CD14-positive monocyte (primary cell): ENCODE data around the gene CCR3. TPM values are rescaled to one million over a fixed set of nuclear protein-coding genes. Genes with fewer than 3 reads are reported as not detected.
"Not testable (repeated sequence)": the region's sequence is repeated elsewhere in the genome, so short reads cannot be mapped to it uniquely, and the experiment has no call there.

Experiments
- DNase-seq, 3 donors: peaks; one replicate each; pipeline ENCODE4 v3.0.0-alpha.2; 2011 to 2022
- H2AFZ ChIP-seq: 2 replicates; pipeline ENCODE4 v1.6.0; 2012; ENCODE audit warnings: mild to moderate bottlenecking, low read depth, low read length, inconsistent platforms; ENCODE audit not compliant: insufficient read depth, poor library complexity, severe bottlenecking
- H3K27ac ChIP-seq, 2 donors: 1 replicate in 1 of 2; 2 replicates in 1 of 2; pipeline ENCODE4 v1.5.1; 2012 to 2013; ENCODE audit warnings: low read length in 2 of 2, control low read depth in 1 of 2, inconsistent platforms in 1 of 2, low read depth in 1 of 2, mild to moderate bottlenecking in 1 of 2
- H3K27me3 ChIP-seq, 2 donors: one replicate each; pipeline versions ENCODE4 v1.6.0 to v1.6.1; 2011 to 2013; ENCODE audit warnings: low read length in 2 of 2; ENCODE audit not compliant: control insufficient read depth in 2 of 2, insufficient read depth in 2 of 2
- H3K36me3 ChIP-seq, 2 donors: replicated peaks in 1 of 2; 1 replicate in 1 of 2; 2 replicates in 1 of 2; pipeline versions ENCODE4 v1.5.1 to v1.6.1; 2012 to 2013; ENCODE audit warnings: low read length in 2 of 2, control low read depth in 1 of 2, inconsistent platforms in 1 of 2, mild to moderate bottlenecking in 1 of 2; ENCODE audit not compliant: insufficient read depth in 2 of 2, control insufficient read depth in 1 of 2
- H3K4me1 ChIP-seq, 2 donors: 1 replicate in 1 of 2; 2 replicates in 1 of 2; pipeline versions ENCODE4 v1.5.1 to v1.6.1; 2012 to 2013; ENCODE audit warnings: low read length in 2 of 2, control low read depth in 1 of 2, inconsistent platforms in 1 of 2, mild to moderate bottlenecking in 1 of 2, moderate library complexity in 1 of 2; ENCODE audit not compliant: insufficient read depth in 2 of 2, control insufficient read depth in 1 of 2
- H3K4me2 ChIP-seq: replicated peaks from 2 replicates; pipeline ENCODE3; 2012; ENCODE audit warnings: low read length, moderate library complexity, mild to moderate bottlenecking; ENCODE audit not compliant: poor library complexity, severe bottlenecking; ENCODE audit errors: extremely low read depth
- H3K4me3 ChIP-seq, 3 experiments: fragments of 200-600 bp in 1 of 3; sonication (generic) in 1 of 3; replicated peaks in 1 of 3; 1 replicate in 2 of 3; 2 replicates in 1 of 3; pipeline ENCODE4 v1.5.1; 2011 to 2013; ENCODE audit warnings: low read length in 3 of 3, mild to moderate bottlenecking in 3 of 3, control low read depth in 2 of 3, low read depth in 2 of 3, inconsistent platforms in 1 of 3, moderate library complexity in 1 of 3
- H3K79me2 ChIP-seq: 2 replicates; pipeline ENCODE4 v1.6.0; 2012; ENCODE audit warnings: mild to moderate bottlenecking, control low read depth, inconsistent platforms, low read length, moderate library complexity; ENCODE audit not compliant: insufficient read depth
- H3K9ac ChIP-seq: 2 replicates; pipeline ENCODE4 v1.6.0; 2017; ENCODE audit warnings: low read length, mild to moderate bottlenecking; ENCODE audit not compliant: insufficient read depth, poor library complexity, severe bottlenecking
- H3K9me3 ChIP-seq, 2 donors: replicated peaks in 1 of 2; 1 replicate in 1 of 2; 2 replicates in 1 of 2; pipeline versions ENCODE4 v1.5.1 to v1.6.1; 2012 to 2013; ENCODE audit warnings: low read length in 2 of 2, control low read depth in 1 of 2; ENCODE audit not compliant: control insufficient read depth in 1 of 2, insufficient read depth in 1 of 2
- H4K20me1 ChIP-seq: 2 replicates; pipeline ENCODE4 v1.6.0; 2012; ENCODE audit warnings: mild to moderate bottlenecking, low read length, control low read depth, moderate library complexity; ENCODE audit not compliant: insufficient read depth
- H3K27ac Mint-ChIP-seq, 7 donors: one replicate each; pipeline ENCODE4 v1.8.0; 2020; ENCODE audit warnings: mild to moderate bottlenecking in 7 of 7, mixed read lengths in 7 of 7, moderate library complexity in 6 of 7, inconsistent platforms in 2 of 7
- H3K27me3 Mint-ChIP-seq, 3 donors: one replicate each; pipeline ENCODE4 v1.8.0; 2021 to 2022; ENCODE audit warnings: low read depth in 3 of 3, mild to moderate bottlenecking in 3 of 3, mixed read lengths in 3 of 3, moderate library complexity in 3 of 3, inconsistent platforms in 1 of 3
- H3K36me3 Mint-ChIP-seq, 2 donors: one replicate each; pipeline ENCODE4 v1.8.0; 2020; ENCODE audit warnings: mixed read lengths in 2 of 2, inconsistent platforms in 1 of 2, mild to moderate bottlenecking in 1 of 2
- H3K4me1 Mint-ChIP-seq: one replicate; pipeline ENCODE4 v1.8.0; 2020; ENCODE audit warnings: mild to moderate bottlenecking, mixed read lengths
- H3K4me3 Mint-ChIP-seq, 2 donors: one replicate each; pipeline ENCODE4 v1.8.0; 2020; ENCODE audit warnings: mild to moderate bottlenecking in 2 of 2, mixed read lengths in 2 of 2, moderate library complexity in 1 of 2
- H3K9me3 Mint-ChIP-seq, 7 donors: one replicate each; pipeline ENCODE4 v1.8.0; 2020 to 2022; ENCODE audit warnings: mixed read lengths in 7 of 7, mild to moderate bottlenecking in 6 of 7, moderate library complexity in 6 of 7, inconsistent platforms in 2 of 7
- CTCF ChIP-seq: fragments of 200-600 bp; IDR thresholded peaks from one replicate; pipeline ENCODE4 v1.8.0; 2022; ENCODE audit warnings: antibody characterized with exemption, mild to moderate bottlenecking
- WGBS: methylation state at CpG from one replicate; pipeline ENCODE4 v1.1.5; 2013; ENCODE audit warnings: missing lambda C conversion rate; ENCODE audit not compliant: insufficient coverage; 5-methylcytosine and 5-hydroxymethylcytosine counted together
- intact Hi-C, 2 donors: fragments of 100-400 bp; cut with micrococcal nuclease; formaldehyde crosslinking; loops; one replicate each; pipeline versions ENCODE4 v1.15.0 to v1.15.1; 2023
- polyA plus RNA-seq, 3 donors: library from polyadenylated mRNA; depleted of rRNA in 1 of 3; unstranded in 2 of 3; stranded (reverse) in 1 of 3; fragments of 300-500 nt in 2 of 3; fragments of >200 nt in 1 of 3; fragmentation: Illumina TruSeq in 2 of 3; gene quantifications; 1 replicate in 2 of 3; 2 replicates in 1 of 3; pipeline ENCODE4 v1.2.3, GENCODE V29; 2012 to 2021

The CCR3 gene
- polyA plus RNA-seq, 3 donors, result 0.38 to 0.74 (median 0.44) TPM

GRCh38 chr3:46206282-46207015, 35.8 kb upstream of the CCR3 start:
- H3K4me1 Mint-ChIP-seq, result peaks cover 87% of the 10 kb centered on the region
- H4K20me1 ChIP-seq, result peaks cover 38% of the 10 kb centered on the region
- H3K27me3 ChIP-seq, result no peaks in the 10 kb centered on the region
- DNase-seq, result peak in 1 of 3 donors; percentile 56
- H3K9me3 Mint-ChIP-seq, result peaks cover 0 to 2% (median 0%) of the 10 kb centered on the region in 7 donors
- H3K27ac Mint-ChIP-seq, result peak overlapping the region; percentile 96 to 100 (median 99)
- peak overlapping the region; percentile 70 to 99 (median 82) for H3K4me3 ChIP-seq
- intact Hi-C loops, result loop anchor here (5.0 kb wide), 3 partner anchors 64 to 119 kb away; no protein-coding TSS in a partner anchor
- 54% methylated on average over 4 of the region's 6 CpGs for WGBS
- peaks cover 0 to 2% (median 0%) of the 10 kb centered on the region in 3 donors for H3K27me3 Mint-ChIP-seq
- H3K9ac ChIP-seq, result peak overlapping the region; percentile 82
- peak overlapping the region; percentile 78 for H3K4me2 ChIP-seq
- peaks cover 33 to 44% of the 10 kb centered on the region in 2 donors for H3K36me3 ChIP-seq
- H3K79me2 ChIP-seq, result peaks cover 69% of the 10 kb centered on the region
- peak overlapping the region; percentile 84 to 96 for H3K27ac ChIP-seq
- no peaks in the 10 kb centered on the region for H3K9me3 ChIP-seq
- H3K4me3 Mint-ChIP-seq, result peak overlapping the region; percentile 94 to 97
- H3K36me3 Mint-ChIP-seq, result peaks cover 56 to 67% of the 10 kb centered on the region in 2 donors
- H3K4me1 ChIP-seq, result peaks cover 78 to 87% of the 10 kb centered on the region in 2 donors
- H2AFZ ChIP-seq, result no peak overlapping the region
- no peak for TF ChIP-seq CTCF

- WGBS, result 0% methylated on average over 1 of the region's 6 CpGs
- peak overlapping the region; percentile 94 to 97 for H3K4me3 Mint-ChIP-seq
- intact Hi-C loops, result loop anchor here (5.0 kb wide), 3 partner anchors 65 to 120 kb away; no protein-coding TSS in a partner anchor
- Histone ChIP-seq H3K4me3 (peak overlapping the region; percentile 70 to 99 (median 82)), H3K27ac (peak overlapping the region; percentile 84 to 96), H3K9ac (peak overlapping the region; percentile 82), H3K4me2 (peak overlapping the region; percentile 78), H3K4me1 (peaks cover 77 to 86% of the 10 kb centered on the region in 2 donors), H3K36me3 (peaks cover 22 to 34% of the 10 kb centered on the region in 2 donors), H4K20me1 (peaks cover 27% of the 10 kb centered on the region), H3K79me2 (peaks cover 59% of the 10 kb centered on the region)
- peak overlapping the region; percentile 96 to 100 (median 99) for H3K27ac Mint-ChIP-seq
- H3K27me3 ChIP-seq, H3K9me3 ChIP-seq, H3K27me3 Mint-ChIP-seq, H2AFZ ChIP-seq, H3K9me3 Mint-ChIP-seq: not testable (repeated sequence)
- H3K4me1 Mint-ChIP-seq, result peaks cover 76% of the 10 kb centered on the region
- peaks cover 45 to 56% of the 10 kb centered on the region in 2 donors for H3K36me3 Mint-ChIP-seq
- peak in 2 of 3 donors; percentile 39 to 54 for DNase-seq
Observed at GRCh38 chr3:46207514-46207913, 34.7 kb upstream of the CCR3 start.
